ENCODE results near the gene CDH23. TPM values are rescaled to one million over a fixed set of nuclear protein-coding genes. Genes with fewer than 3 reads are reported as not detected.

Gene CDH23
- total RNA-seq, 2 experiments from 2014 or later: 3.7 to 5.3 TPM

GRCh38 chr10:71625445-71626175 is 228.9 kb downstream of the CDH23 start:
- no peak overlapping the region for H3K27ac Mint-ChIP-seq
- no peak for ATAC-seq (ENCODE audit: low read depth)
- no peak overlapping the region for H3K4me3 Mint-ChIP-seq
- DNase-seq: no peak
- H3K36me3 Mint-ChIP-seq: no peaks in the 10 kb centered on the region
- peaks cover 4% of the 10 kb centered on the region for H3K4me1 Mint-ChIP-seq
- no peaks in the 10 kb centered on the region for H3K9me3 Mint-ChIP-seq
- H3K27me3 Mint-ChIP-seq: peaks cover 10% of the 10 kb centered on the region
- POLR2A ChIA-PET: no interaction called here

- Mint-ChIP-seq H3K27ac (no peak overlapping the region), H3K36me3 (no peaks in the 10 kb centered on the region), H3K4me3 (no peak overlapping the region), H3K4me1 (peaks cover 4% of the 10 kb centered on the region), H3K27me3 (peaks cover 4% of the 10 kb centered on the region), H3K9me3 (no peaks in the 10 kb centered on the region)
- ATAC-seq (ENCODE audit: low read depth) (no peak), DNase-seq (no peak)
- POLR2A ChIA-PET: no interaction called here
Measured at GRCh38 chr10:71627230-71627939, 230.7 kb downstream of the CDH23 start.

- H3K4me3 Mint-ChIP-seq: no peak overlapping the region
- ATAC-seq (ENCODE audit: low read depth): no peak
Measured at GRCh38 chr10:71627956-71628355, 231.2 kb downstream of the CDH23 start.

DNA sequence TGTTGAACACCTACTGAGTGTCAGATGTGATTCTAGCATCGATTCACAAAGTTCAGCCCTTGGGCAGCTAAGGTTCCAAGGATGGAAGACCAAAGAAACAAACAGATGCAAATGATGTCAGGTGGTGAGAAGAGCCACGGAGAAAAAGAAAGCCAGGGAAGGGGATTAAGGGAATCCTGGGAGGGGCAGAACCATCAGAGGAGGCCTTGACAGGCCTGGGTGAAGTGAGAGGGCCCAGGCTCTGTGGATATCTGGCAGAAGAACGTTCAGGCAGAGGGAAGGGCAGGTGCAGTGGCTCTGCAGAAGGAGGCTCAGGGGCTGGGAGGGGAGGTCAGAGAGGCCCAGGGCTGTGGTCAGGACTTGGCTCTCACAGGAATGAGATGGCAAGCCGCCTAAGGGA is 232.4 kb downstream of the CDH23 start:
- POLR2A ChIA-PET: no interaction called here
- Mint-ChIP-seq H3K9me3 (no peaks in the 10 kb centered on the region), H3K36me3 (no peaks in the 10 kb centered on the region), H3K27me3 (peaks cover 6% of the 10 kb centered on the region), H3K4me1 (no peaks in the 10 kb centered on the region), H3K4me3 (no peak overlapping the region), H3K27ac (no peak overlapping the region)
- ATAC-seq (ENCODE audit: low read depth) (no peak), DNase-seq (no peak)

More at GRCh38 chr10:71627956-71628355, 231.2 kb downstream of the CDH23 start:
- DNase-seq: no peak
- POLR2A ChIA-PET: no interaction called here
- Mint-ChIP-seq H3K9me3 (no peaks in the 10 kb centered on the region), H3K27ac (no peak overlapping the region), H3K36me3 (no peaks in the 10 kb centered on the region), H3K27me3 (peaks cover 6% of the 10 kb centered on the region), H3K4me1 (peaks cover 3% of the 10 kb centered on the region)

DNA sequence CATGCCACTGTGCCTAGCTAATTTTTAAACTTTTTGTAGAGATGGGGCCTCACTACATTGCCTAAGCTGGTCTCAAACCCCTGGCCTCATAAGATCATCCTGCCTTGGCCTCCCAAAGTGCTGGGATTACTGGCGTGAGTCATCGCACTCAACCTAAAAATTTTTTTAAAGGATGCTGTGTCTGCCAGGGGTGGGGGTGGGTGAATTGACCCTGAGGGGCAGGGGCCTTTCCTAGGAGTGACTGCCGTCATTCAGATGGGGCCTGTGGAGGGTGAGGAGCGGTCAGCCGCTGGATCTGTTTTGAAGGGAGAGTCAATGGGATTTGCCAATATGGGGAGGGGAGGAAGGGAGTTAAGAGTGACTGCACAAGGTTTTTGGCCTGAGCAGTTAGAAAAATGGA is 233.4 kb downstream of the CDH23 start:
- Mint-ChIP-seq H3K4me3 (no peak overlapping the region), H3K27me3 (peaks cover 14% of the 10 kb centered on the region), H3K9me3 (no peaks in the 10 kb centered on the region), H3K4me1 (no peaks in the 10 kb centered on the region), H3K36me3 (no peaks in the 10 kb centered on the region), H3K27ac (no peak overlapping the region)
- ATAC-seq (ENCODE audit: low read depth) (no peak), DNase-seq (no peak)
- POLR2A ChIA-PET: interaction anchor here (0.7 to 1.2 kb wide), 2 partner anchors 17 to 58 kb away, joined by 3 read pairs; no protein-coding TSS in a partner anchor

DNA sequence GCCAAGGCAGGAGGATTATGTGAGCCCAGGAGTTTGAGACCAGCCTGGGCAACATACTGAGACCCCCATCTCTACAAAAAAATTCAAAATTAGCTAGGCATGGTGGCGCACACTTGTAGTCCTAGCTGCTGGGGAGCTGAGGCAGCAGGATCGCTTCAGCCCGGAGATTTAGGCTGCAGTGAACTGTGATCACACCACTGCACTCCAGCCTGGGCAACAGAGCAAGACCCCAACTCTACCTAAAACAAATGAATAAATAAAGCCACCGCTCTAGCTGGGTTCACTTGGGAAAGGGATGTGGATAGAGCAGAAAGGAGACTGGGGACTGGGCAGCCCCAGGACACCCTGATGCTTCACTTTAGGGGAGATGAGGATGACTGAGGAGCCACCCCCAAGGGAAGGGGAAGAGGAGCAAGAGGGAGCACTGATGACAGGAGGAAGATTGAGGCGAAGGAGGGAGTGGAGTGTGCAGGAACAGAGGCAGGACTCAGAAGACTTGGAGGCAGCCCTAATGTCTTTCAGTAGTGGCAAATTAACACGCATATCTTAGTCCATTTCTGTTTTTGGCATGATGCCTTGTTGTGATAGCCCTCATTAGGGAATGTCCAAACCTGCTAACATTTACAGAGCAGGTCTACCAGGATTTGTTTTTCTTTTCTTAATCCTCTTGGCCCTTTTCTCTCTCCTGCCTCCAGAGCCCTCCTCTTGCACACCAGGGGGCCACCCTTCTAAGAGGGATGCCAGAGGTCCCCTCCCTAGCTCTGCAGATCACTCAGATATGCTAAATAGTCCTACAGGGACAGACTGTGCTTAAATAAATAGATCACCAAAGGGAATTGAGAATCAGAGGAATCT is 234.5 kb downstream of the CDH23 start:
- no peaks in the 10 kb centered on the region for H3K9me3 Mint-ChIP-seq
- POLR2A ChIA-PET: interaction anchor here (1.2 kb wide), 1 partner anchor 18 kb away, joined by 3 read pairs; no protein-coding TSS in a partner anchor
- no peak for ATAC-seq (ENCODE audit: low read depth)
- no peaks in the 10 kb centered on the region for H3K36me3 Mint-ChIP-seq
- H3K4me1 Mint-ChIP-seq: no peaks in the 10 kb centered on the region
- H3K27ac Mint-ChIP-seq: no peak overlapping the region
- peaks cover 18% of the 10 kb centered on the region for H3K27me3 Mint-ChIP-seq
- H3K4me3 Mint-ChIP-seq: no peak overlapping the region
- no peak for DNase-seq

DNA sequence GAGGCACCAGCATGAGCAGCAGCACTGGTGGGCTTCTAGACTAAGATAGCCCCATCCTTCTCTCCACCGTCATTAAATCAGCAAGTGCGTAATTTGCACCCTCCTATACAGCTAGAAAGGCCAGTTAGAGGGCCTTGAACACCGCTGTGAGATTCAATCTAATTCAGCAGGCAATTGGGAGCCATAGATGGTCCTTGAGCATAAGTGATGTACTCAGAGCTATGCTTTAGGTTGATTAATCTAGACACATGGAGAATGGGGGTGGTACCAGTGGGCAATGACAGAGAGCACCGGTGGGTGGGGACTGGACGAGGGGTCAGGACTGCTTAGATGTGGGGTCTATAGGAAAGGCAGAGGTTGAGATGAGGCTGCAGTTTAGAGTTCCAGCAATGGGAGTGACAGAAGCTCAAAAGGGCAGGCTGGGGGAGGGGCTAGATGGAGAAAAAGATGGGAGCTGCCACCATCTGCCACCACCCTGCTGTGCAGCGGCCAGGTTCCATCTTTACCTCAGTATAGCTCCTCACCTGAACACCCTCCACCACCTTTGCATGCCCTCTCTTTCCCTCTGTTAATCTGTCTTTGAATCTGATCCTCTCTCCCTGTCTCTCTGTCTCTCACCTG is 235.6 kb downstream of the CDH23 start:
- Mint-ChIP-seq H3K36me3 (no peaks in the 10 kb centered on the region), H3K27ac (no peak overlapping the region), H3K9me3 (no peaks in the 10 kb centered on the region), H3K4me3 (no peak overlapping the region), H3K27me3 (peaks cover 15% of the 10 kb centered on the region), H3K4me1 (no peaks in the 10 kb centered on the region)
- no peak for DNase-seq
- POLR2A ChIA-PET: no interaction called here
- ATAC-seq (ENCODE audit: low read depth): no peak

DNA sequence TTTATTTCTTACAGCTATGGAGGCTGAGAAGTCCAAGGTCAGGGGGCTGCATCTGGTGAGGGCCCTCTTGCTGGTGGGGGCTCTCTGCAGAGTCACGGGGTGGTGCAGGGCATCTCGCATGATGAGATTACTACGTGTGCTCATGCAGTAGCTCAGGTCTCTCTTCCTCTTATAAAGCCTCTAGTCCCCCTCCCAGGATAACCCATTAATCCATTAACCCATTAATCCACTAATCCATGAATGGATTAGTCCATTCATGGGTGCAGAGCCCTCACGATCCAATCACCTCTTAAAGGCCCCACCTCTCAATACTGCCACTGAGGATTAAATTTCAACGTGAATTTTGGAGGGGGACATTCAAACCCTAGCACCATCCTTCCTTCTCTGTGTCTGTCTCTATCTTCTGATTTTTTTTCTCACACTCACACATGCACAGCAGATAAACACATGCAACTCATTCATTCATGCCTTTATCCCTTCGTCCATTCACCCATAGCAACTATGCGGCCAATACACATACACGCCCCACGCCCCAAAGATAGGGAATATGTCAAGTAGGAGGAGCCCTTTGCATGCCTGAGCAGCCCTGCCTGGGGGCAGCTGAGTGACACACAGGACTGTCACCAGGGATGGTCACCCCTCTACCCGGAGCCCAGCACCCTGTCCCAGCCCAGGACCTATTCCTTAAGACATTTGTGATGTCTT is 236.3 kb downstream of the CDH23 start:
- H3K27me3 Mint-ChIP-seq: peaks cover 15% of the 10 kb centered on the region
- ATAC-seq (ENCODE audit: low read depth): no peak
- DNase-seq: no peak
- H3K36me3 Mint-ChIP-seq: no peaks in the 10 kb centered on the region
- no peaks in the 10 kb centered on the region for H3K9me3 Mint-ChIP-seq
- H3K4me1 Mint-ChIP-seq: peaks cover 3% of the 10 kb centered on the region
- no peak overlapping the region for H3K4me3 Mint-ChIP-seq
- POLR2A ChIA-PET: no interaction called here
- H3K27ac Mint-ChIP-seq: no peak overlapping the region

DNA sequence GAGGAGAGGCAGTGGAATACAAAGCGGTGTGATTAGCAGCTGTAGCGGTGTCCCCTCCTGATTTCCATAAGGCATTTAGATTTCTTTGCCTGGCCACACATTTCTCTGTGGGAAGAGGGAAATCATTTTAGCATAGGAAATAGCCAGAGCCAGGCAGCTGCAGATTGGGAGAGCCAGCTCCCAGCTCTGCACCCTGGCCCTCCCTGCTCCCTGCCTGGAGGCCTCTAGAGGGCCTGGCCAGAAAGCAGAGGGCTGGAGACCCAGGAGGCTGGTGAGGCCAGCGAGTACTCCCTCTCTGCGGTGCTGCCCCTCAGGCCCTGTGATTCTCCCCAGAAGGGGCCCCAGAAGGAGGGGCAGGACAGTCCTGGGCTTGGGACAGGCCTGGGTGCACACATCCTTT is 237.2 kb downstream of the CDH23 start:
- POLR2A ChIA-PET: no interaction called here
- Mint-ChIP-seq H3K27ac (no peak overlapping the region), H3K27me3 (peaks cover 15% of the 10 kb centered on the region), H3K9me3 (no peaks in the 10 kb centered on the region), H3K4me3 (no peak overlapping the region), H3K36me3 (no peaks in the 10 kb centered on the region), H3K4me1 (peaks cover 5% of the 10 kb centered on the region)
- DNase-seq (no peak), ATAC-seq (ENCODE audit: low read depth) (no peak)

GRCh38 chr10:71634531-71635164 is 237.9 kb downstream of the CDH23 start:
- Mint-ChIP-seq H3K36me3 (no peaks in the 10 kb centered on the region), H3K9me3 (no peaks in the 10 kb centered on the region), H3K27me3 (peaks cover 15% of the 10 kb centered on the region), H3K27ac (no peak overlapping the region), H3K4me1 (peaks cover 5% of the 10 kb centered on the region), H3K4me3 (no peak overlapping the region)
- DNase-seq: no peak
- ATAC-seq (ENCODE audit: low read depth): no peak
- POLR2A ChIA-PET: no interaction called here

DNA sequence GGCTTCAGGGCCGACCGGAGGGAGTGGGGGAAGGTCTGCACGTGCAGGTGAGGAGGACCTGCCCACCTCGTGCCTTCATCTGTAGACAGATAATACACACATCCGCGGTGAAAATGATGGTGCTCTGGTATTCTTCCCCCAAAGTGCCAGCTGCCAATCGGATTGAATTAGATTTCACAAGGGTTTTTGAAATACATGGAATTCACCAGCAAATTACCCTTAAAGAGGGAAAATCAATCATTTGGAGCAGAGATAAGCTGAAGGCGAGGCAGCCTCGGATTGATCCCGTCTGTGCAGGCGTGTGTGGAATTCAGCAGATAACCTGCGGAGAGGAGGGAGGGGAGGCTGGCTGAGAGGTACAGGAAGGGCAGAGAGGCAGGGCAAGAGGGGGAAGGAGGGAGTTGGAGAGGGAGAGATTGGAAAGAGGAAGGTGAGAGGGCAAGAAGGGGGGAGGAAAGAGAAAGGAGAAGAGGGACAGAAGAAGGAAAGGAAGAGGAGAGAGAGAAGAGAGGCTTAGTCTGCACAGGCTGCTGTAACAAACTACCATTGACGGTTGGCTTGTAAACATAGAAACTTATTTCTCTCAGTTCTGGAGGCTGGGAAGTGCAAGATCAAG is 238.6 kb downstream of the CDH23 start:
- ATAC-seq (ENCODE audit: low read depth) (no peak), DNase-seq (no peak)
- Mint-ChIP-seq H3K27me3 (peaks cover 15% of the 10 kb centered on the region), H3K27ac (no peak overlapping the region), H3K36me3 (no peaks in the 10 kb centered on the region), H3K4me3 (no peak overlapping the region), H3K9me3 (no peaks in the 10 kb centered on the region), H3K4me1 (peaks cover 5% of the 10 kb centered on the region)
- POLR2A ChIA-PET: no interaction called here

DNA sequence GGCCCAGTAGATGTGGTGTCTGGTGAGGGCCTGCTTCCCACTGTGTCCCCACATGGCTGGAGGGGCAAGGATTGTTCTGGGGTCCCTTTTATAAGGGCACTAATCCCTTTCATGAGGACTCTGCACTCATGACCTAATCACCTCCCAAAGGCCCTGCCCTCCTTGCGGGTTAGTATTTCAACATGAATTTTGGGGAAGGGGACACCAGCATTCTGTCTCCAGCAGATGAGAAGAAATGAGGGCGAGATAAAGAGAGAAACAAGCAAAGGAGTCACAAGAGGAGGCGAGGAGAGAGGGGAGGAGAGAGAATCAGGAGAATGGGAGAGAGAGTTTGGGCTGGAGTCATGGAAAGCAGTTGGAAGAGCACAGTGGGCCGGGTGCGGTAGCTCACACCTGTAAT is 239.1 kb downstream of the CDH23 start:
- POLR2A ChIA-PET: no interaction called here
- peaks cover 15% of the 10 kb centered on the region for H3K27me3 Mint-ChIP-seq
- no peak overlapping the region for H3K4me3 Mint-ChIP-seq

More for the DNA sequence above, 239.1 kb downstream of the CDH23 start:
- ATAC-seq (ENCODE audit: low read depth) (no peak), DNase-seq (no peak)
- H3K9me3 Mint-ChIP-seq: no peaks in the 10 kb centered on the region
- peaks cover 5% of the 10 kb centered on the region for H3K4me1 Mint-ChIP-seq
- H3K36me3 Mint-ChIP-seq: no peaks in the 10 kb centered on the region
- no peak overlapping the region for H3K27ac Mint-ChIP-seq

All from activated naive CD8-positive, alpha-beta T cell treated with anti-CD3 and anti-CD28 coated beads, Interleukin-2, amount 10 ng/mL, durations not matched to agents 7 days and 5 days (primary cell).